ENCODE measurements around the gene PRDM16.

PRDM16 gene

DNA sequence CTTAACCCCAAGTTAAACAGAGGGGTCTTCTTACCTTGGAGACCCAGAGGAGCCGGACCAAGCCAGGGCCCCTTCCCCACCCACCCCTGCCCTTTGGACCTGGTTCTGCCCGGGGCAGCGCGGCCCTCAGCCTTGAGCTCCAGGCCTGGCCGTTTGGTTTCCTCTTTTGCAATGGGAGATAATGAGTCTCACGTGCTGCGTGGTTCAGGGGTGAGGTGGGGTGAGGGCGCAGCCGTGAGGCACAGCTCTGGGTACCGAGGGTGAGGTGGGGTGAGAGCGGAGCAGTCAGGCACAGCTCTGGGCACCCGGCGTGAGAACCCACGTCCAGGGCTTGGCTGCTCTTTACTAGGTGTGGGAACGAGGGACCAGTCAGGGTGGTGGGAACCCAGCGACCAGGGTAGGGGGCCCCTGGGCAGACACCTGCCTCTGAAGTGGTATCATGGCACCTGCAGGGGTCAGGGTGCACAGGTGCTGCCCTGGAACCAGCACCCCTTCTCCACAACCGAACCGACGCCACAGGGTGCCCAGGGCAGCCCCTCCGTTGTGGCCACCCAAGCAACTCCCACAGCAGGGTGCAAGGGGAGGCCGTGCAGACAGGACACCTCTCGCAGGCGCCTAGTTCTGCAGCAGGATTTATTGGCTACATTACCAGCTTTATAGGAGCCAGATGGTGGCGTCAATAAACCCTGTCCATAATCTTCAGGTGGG, 182.2 kb downstream of the PRDM16 start:
- H3K36me3 ChIP-seq (replicated peaks; ENCODE audit: insufficient read depth, low read length), result no peaks in the 10 kb centered on the region
- no peaks in the 10 kb centered on the region for H3K9me3 ChIP-seq (replicated peaks; ENCODE audit: insufficient read depth, low read length)
- no peak overlapping the region for H2AFZ ChIP-seq (ENCODE audit: low read length)
- H3K27me3 ChIP-seq (replicated peaks; ENCODE audit: insufficient read depth, low read length), result peaks cover 78% of the 10 kb centered on the region
- H3K27ac ChIP-seq (ENCODE audit: low read length), result no peak overlapping the region
- no peaks in the 10 kb centered on the region for H3K4me1 ChIP-seq (ENCODE audit: low read length)
- H3K79me2 ChIP-seq (ENCODE audit: low read length), result no peaks in the 10 kb centered on the region
- H3K4me2 ChIP-seq (ENCODE audit: low read depth, low read length), result no peak overlapping the region
- H3K4me3 ChIP-seq (ENCODE audit: low read length), result no peak overlapping the region
- TF ChIP-seq EZH2 (optimal IDR thresholded peaks at IDR 0.05; ENCODE audit: low read depth, low read length) (no peak), EZH2phosphoT487 (IDR thresholded peaks at IDR 0.05; ENCODE audit: low read length) (no peak)
- TF ChIP-seq, protein P1, sequence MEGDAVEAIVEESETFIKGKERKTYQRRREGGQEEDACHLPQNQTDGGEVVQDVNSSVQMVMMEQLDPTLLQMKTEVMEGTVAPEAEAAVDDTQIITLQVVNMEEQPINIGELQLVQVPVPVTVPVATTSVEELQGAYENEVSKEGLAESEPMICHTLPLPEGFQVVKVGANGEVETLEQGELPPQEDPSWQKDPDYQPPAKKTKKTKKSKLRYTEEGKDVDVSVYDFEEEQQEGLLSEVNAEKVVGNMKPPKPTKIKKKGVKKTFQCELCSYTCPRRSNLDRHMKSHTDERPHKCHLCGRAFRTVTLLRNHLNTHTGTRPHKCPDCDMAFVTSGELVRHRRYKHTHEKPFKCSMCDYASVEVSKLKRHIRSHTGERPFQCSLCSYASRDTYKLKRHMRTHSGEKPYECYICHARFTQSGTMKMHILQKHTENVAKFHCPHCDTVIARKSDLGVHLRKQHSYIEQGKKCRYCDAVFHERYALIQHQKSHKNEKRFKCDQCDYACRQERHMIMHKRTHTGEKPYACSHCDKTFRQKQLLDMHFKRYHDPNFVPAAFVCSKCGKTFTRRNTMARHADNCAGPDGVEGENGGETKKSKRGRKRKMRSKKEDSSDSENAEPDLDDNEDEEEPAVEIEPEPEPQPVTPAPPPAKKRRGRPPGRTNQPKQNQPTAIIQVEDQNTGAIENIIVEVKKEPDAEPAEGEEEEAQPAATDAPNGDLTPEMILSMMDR (IDR thresholded peaks at IDR 0.05; ENCODE audit: low read length), result no peak
- no peaks in the 10 kb centered on the region for H3K9me2 ChIP-seq (replicated peaks; ENCODE audit: insufficient read depth, low read length)
- no peak for DNase-seq
- no peaks in the 10 kb centered on the region for H4K20me1 ChIP-seq (ENCODE audit: insufficient read depth, low read length)
- H3F3A ChIP-seq (ENCODE audit: insufficient read depth, low read length), result no peaks in the 10 kb centered on the region
- H3K9ac ChIP-seq (ENCODE audit: low read length), result no peak overlapping the region

DNA sequence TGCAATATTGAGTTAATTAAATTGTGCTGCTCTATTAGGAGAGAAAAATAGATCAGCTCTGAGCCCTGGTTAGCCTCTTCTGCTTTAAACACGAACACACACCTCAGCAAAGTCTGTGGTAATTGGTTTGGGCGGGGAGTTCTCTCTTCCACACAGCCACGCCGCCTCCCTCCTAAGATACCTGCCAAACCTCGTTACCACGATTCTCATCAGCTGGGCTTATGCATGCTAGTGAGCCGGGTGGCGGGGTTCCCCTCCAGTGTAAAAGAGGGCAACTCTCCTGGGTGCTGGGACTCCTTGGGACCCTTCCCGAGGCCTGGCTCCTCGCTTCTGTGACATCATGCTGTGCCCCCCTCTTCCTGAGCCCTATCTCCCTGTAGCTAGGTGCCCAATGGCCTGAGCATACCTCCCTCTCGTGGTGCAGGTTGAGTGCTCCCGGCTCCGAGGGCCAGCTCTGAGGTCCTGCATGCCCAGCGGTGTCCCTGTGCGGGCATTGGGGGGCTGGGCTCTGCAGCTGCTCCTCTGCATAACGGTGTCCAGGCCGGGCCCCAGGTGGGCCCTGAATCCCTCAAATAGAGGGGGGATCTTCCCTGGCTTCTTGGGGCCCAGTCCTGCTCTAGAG, 182.9 kb downstream of the PRDM16 start:
- no peaks in the 10 kb centered on the region for H3K9me2 ChIP-seq (replicated peaks; ENCODE audit: insufficient read depth, low read length)
- H3K9me3 ChIP-seq (replicated peaks; ENCODE audit: insufficient read depth, low read length), result no peaks in the 10 kb centered on the region
- no peak for DNase-seq
- H3K4me2 ChIP-seq (ENCODE audit: low read depth, low read length), result no peak overlapping the region
- TF ChIP-seq EZH2phosphoT487 (IDR thresholded peaks at IDR 0.05; ENCODE audit: low read length) (no peak), EZH2 (optimal IDR thresholded peaks at IDR 0.05; ENCODE audit: low read depth, low read length) (no peak)
- TF ChIP-seq, protein P1 (IDR thresholded peaks at IDR 0.05; ENCODE audit: low read length), result no peak
- no peaks in the 10 kb centered on the region for H4K20me1 ChIP-seq (ENCODE audit: insufficient read depth, low read length)
- H3K27me3 ChIP-seq (replicated peaks; ENCODE audit: insufficient read depth, low read length), result peaks cover 75% of the 10 kb centered on the region
- H2AFZ ChIP-seq (ENCODE audit: low read length), result no peak overlapping the region
- no peak overlapping the region for H3K27ac ChIP-seq (ENCODE audit: low read length)
- no peak overlapping the region for H3K9ac ChIP-seq (ENCODE audit: low read length)
- H3K4me3 ChIP-seq (ENCODE audit: low read length), result no peak overlapping the region
- no peaks in the 10 kb centered on the region for H3K4me1 ChIP-seq (ENCODE audit: low read length)
- no peaks in the 10 kb centered on the region for H3F3A ChIP-seq (ENCODE audit: insufficient read depth, low read length)
- H3K79me2 ChIP-seq (ENCODE audit: low read length), result no peaks in the 10 kb centered on the region
- H3K36me3 ChIP-seq (replicated peaks; ENCODE audit: insufficient read depth, low read length), result no peaks in the 10 kb centered on the region

DNA sequence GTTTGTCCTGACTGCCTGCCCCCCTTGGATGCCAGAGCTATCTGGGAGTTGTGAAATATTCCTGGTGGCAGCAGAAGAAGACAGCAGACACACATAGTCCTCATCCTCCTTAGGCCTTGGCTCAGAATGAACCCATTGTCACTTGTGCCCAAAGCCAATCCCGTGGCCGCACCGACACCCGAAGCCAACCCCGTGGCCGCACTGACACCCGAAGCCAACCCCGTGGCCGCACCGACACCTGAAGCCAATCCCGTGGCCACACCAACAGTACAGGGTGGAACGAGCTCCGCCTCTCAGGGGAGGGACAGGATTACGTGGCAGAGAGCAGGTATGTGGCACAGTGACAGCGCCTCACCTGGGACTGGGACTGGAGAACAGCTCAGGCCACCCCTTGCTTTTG, 186.7 kb downstream of the PRDM16 start:
- no peaks in the 10 kb centered on the region for H3K79me2 ChIP-seq (ENCODE audit: low read length)
- no peaks in the 10 kb centered on the region for H3K4me1 ChIP-seq (ENCODE audit: low read length)
- TF ChIP-seq EZH2 (optimal IDR thresholded peaks at IDR 0.05; ENCODE audit: low read depth, low read length) (no peak), EZH2phosphoT487 (IDR thresholded peaks at IDR 0.05; ENCODE audit: low read length) (no peak)
- TF ChIP-seq, protein P1 (IDR thresholded peaks at IDR 0.05; ENCODE audit: low read length), result no peak
- no peak overlapping the region for H3K4me2 ChIP-seq (ENCODE audit: low read depth, low read length)
- no peak overlapping the region for H3K9ac ChIP-seq (ENCODE audit: low read length)
- no peak overlapping the region for H2AFZ ChIP-seq (ENCODE audit: low read length)
- no peaks in the 10 kb centered on the region for H3F3A ChIP-seq (ENCODE audit: insufficient read depth, low read length)
- H3K27me3 ChIP-seq (replicated peaks; ENCODE audit: insufficient read depth, low read length), result peaks cover 72% of the 10 kb centered on the region
- H3K9me3 ChIP-seq (replicated peaks; ENCODE audit: insufficient read depth, low read length), result no peaks in the 10 kb centered on the region
- no peak overlapping the region for H3K27ac ChIP-seq (ENCODE audit: low read length)
- no peaks in the 10 kb centered on the region for H3K9me2 ChIP-seq (replicated peaks; ENCODE audit: insufficient read depth, low read length)
- DNase-seq, result no peak
- no peaks in the 10 kb centered on the region for H3K36me3 ChIP-seq (replicated peaks; ENCODE audit: insufficient read depth, low read length)
- H4K20me1 ChIP-seq (ENCODE audit: insufficient read depth, low read length), result no peaks in the 10 kb centered on the region
- H3K4me3 ChIP-seq (ENCODE audit: low read length), result no peak overlapping the region
